Muscle layer of colon (tissue), 2 donors: Measurements from ENCODE around the gene ATP8B1.
A peak's percentile ranks its signal among the peaks of the same experiment; 100 is the strongest.

Source experiments
- H3K27ac ChIP-seq: one replicate; pipeline ENCODE4 v1.7.0; 2013; ENCODE audit warnings: low read depth, mild to moderate bottlenecking, low read length, moderate library complexity
- H3K27me3 ChIP-seq, 2 donors: one replicate each; pipeline ENCODE4 v1.7.0; 2013; ENCODE audit warnings: low read length in 2 of 2, mild to moderate bottlenecking in 2 of 2; ENCODE audit not compliant: insufficient read depth in 2 of 2, control insufficient read depth in 1 of 2
- H3K36me3 ChIP-seq: one replicate; pipeline ENCODE4 v1.7.0; 2013; ENCODE audit warnings: mild to moderate bottlenecking, low read length; ENCODE audit not compliant: insufficient read depth
- H3K4me1 ChIP-seq: one replicate; pipeline ENCODE4 v1.7.0; 2013; ENCODE audit warnings: mild to moderate bottlenecking, low read length; ENCODE audit not compliant: insufficient read depth
- H3K4me3 ChIP-seq, 2 donors: one replicate each; pipeline ENCODE4 v1.7.0; 2013; ENCODE audit warnings: low read length in 2 of 2, low read depth in 1 of 2, mild to moderate bottlenecking in 1 of 2, moderate library complexity in 1 of 2
- H3K9ac ChIP-seq: one replicate; pipeline ENCODE4 v1.7.0; 2013; ENCODE audit warnings: low read length
- H3K9me3 ChIP-seq: one replicate; pipeline ENCODE4 v1.7.0; 2013; ENCODE audit warnings: mild to moderate bottlenecking, low read length
- donor health status: abdominal sarcoma.
- donor health status: Adenocarcinoma of cecum.

The ATP8B1 gene

DNA sequence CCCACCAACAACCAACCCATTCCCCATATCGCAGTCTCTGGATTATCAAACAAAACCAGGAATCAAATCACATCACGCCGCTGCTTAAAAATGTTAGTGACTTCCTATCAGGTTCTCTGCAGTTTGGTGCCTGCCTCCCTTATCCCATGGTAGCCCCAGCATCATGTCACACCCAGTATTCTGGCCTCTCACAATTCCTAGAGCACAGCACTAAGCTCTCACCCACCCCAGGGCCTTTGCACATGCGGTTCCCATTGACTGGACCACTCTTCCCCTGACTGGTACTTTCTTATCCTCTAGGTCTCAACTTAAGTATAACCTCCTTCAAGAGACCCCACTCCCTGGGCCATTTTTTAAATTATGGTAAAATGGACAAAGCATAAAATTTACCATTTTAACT is 12.8 kb downstream of the ATP8B1 start:
- Histone ChIP-seq H3K4me1 (peaks cover 18% of the 10 kb centered on the region), H3K27me3 (no peaks in the 10 kb centered on the region), H3K9me3 (no peaks in the 10 kb centered on the region), H3K27ac (no peak overlapping the region), H3K9ac (no peak overlapping the region), H3K36me3 (no peaks in the 10 kb centered on the region), H3K4me3 (no peak overlapping the region)

DNA sequence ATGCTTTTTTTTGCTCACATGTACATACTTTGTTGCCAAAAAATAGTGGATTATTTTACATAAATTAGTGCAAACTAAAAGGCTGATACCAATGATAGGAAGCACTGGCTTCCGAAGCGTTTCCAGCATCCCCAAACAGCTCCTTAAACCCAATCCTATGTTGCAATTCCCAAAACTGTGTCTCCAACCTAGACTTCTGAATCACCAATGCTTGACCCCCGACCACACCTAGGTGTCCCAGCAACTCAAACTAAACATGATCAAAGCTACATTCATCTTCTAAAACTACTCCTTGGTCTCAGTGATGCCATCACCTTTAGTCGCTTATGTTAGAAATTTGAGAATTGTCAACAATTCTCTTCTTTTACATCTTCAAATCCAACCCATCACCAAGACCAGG is 13.4 kb downstream of the ATP8B1 start:
- no peaks in the 10 kb centered on the region for H3K27me3 ChIP-seq
- no peak overlapping the region for H3K9ac ChIP-seq
- H3K4me3 ChIP-seq: no peak overlapping the region
- no peaks in the 10 kb centered on the region for H3K36me3 ChIP-seq
- H3K4me1 ChIP-seq: peaks cover 18% of the 10 kb centered on the region
- no peaks in the 10 kb centered on the region for H3K9me3 ChIP-seq
- H3K27ac ChIP-seq: peak overlapping the region; percentile 7

DNA sequence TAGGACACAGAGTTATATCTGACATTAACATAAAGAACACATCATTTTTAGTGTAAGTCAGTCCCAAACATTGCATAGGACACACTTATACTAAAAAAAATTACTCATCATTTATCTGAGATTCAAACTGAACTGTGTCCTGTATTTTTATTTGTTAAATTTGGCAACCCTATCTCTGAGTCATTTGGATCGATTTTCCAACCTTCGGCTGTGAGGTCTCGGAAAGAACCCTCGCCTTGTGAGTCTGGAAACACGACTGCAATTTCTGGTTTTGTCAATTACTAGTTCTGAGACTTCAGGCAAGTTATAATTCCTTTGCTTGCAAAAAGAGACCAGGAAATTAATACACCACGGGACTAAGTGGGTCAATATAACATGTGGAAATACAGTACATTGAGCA is 14.0 kb downstream of the ATP8B1 start:
- peaks cover 21% of the 10 kb centered on the region for H3K4me1 ChIP-seq
- no peak overlapping the region for H3K9ac ChIP-seq
- no peaks in the 10 kb centered on the region for H3K9me3 ChIP-seq
- peak overlapping the region; percentile 7 for H3K27ac ChIP-seq
- no peaks in the 10 kb centered on the region for H3K27me3 ChIP-seq
- H3K4me3 ChIP-seq: no peak overlapping the region
- no peaks in the 10 kb centered on the region for H3K36me3 ChIP-seq

DNA sequence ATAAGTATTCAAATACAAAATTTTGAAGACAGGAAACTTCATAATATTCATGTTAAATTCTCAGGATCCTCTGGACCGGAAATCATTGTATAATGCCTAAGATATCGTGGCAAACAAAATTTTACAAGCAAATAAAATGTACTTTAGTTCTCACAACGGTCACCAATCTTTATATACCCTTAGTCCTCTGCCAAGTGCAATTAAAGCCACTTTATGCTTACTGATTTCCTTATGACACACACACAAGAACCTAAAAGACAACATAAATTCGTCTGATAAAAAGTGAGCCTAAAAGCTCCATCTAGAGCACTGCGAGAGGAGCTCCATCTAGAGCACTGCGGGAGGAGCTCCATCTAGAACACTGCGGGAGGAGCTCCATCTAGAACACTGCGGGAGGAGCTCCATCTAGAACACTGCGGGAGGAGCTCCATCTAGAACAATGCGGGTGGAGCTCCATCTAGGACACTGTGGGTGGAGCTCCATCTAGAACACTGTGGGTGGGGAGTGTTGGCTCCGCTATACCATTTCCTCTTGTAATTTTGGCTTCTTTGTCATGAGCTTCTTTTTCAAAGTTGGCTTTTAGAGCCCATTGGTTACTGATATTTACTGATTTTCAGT is 15.9 kb downstream of the ATP8B1 start:
- H3K4me3 ChIP-seq: no peak overlapping the region
- H3K36me3 ChIP-seq: no peaks in the 10 kb centered on the region
- H3K4me1 ChIP-seq: peaks cover 24% of the 10 kb centered on the region
- H3K9ac ChIP-seq: no peak overlapping the region
- no peaks in the 10 kb centered on the region for H3K9me3 ChIP-seq
- H3K27ac ChIP-seq: no peak overlapping the region
- no peaks in the 10 kb centered on the region for H3K27me3 ChIP-seq

DNA sequence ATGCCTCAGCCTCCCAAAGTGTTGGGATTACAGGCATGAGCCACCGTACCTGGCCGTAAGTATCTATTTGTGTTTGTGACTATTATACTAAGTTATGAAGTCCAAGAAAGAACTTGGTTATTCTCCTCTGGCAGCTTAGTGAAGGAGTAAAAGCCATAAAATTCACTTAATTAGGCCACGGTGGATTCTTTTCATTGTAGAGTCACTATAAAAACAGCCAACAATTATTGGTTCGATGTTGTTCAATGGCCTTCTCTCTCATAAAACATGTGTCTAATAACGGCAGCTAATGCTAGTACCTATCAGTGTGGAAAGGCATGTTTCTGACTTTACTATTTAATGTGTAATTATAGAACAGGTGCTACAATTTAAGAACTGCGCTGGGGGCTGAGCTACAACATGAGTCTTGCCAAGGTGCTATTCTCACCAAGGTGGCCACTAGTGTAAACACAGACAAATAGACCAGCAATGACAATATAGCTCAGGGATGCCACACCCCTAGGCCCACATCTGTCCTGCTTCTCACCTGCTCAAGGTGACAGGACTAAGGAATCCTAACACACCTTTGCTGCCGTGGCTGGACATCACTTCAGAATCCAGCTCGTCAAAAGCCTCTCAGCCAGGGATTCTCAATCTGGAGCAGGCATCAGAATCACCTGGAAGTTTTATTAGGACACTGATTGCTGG is 17.2 kb downstream of the ATP8B1 start:
- no peaks in the 10 kb centered on the region for H3K36me3 ChIP-seq
- no peak overlapping the region for H3K4me3 ChIP-seq
- no peaks in the 10 kb centered on the region for H3K9me3 ChIP-seq
- no peak overlapping the region for H3K9ac ChIP-seq
- H3K4me1 ChIP-seq: peaks cover 31% of the 10 kb centered on the region
- H3K27me3 ChIP-seq: no peaks in the 10 kb centered on the region
- H3K27ac ChIP-seq: no peak overlapping the region

DNA sequence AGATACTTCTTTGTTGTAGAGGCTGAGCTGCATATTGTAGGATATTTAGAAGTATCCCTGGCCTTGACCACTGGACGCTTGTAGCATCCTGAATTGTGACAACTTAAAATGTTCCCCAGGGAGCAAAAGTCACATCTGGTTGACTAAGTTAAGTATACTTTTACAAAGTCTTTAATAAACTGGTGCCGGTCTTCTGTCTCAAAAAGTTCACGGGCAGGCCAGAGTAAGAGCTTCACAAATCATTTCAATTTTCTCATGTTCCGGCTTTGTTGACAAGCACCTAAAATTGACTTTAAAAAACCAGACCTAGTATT is 18.4 kb downstream of the ATP8B1 start:
- Histone ChIP-seq H3K27me3 (no peaks in the 10 kb centered on the region), H3K4me3 (no peak overlapping the region), H3K4me1 (peaks cover 38% of the 10 kb centered on the region), H3K9ac (no peak overlapping the region), H3K36me3 (no peaks in the 10 kb centered on the region), H3K9me3 (no peaks in the 10 kb centered on the region), H3K27ac (no peak overlapping the region)

DNA sequence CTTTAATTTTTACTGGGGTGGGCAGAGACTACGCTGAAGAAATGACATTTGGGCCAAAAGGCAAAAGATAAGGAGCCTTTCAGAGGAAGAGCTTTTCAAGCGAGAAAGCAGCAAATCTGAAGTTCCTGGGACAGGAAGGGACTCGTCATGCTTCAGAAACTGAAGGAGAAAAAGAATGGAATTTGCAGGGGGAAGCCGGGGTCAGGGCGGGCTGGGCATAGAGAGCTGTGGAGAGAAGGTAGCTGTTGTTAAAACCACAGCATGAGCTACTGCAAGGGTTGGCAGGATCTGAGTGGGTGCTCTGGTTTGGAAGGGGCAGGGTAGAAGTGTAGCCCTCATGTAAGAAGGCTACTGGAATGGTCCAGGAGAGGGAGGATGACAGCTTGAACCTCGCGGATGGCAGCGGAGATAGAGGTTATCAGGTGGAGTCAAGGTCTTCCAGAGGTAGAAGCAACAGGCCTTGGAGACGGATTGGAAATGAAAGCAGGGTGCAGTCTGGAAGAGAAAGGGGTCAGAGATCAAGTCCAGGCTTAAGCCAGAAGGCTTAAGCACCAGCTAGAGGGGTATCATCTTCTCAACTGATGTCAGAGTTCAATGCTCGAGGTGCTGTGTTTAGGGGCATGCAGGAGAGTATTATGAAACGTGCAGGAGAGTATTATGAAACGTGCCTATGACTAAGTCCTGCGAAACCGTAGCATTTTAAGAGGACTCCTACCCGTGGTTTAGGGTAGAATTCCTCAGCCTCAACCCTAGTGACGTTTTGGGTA is 18.9 kb downstream of the ATP8B1 start:
- H3K9ac ChIP-seq: no peak overlapping the region
- H3K27ac ChIP-seq: no peak overlapping the region
- H3K4me1 ChIP-seq: peaks cover 33% of the 10 kb centered on the region
- H3K9me3 ChIP-seq: no peaks in the 10 kb centered on the region
- no peaks in the 10 kb centered on the region for H3K36me3 ChIP-seq
- no peak overlapping the region for H3K4me3 ChIP-seq
- H3K27me3 ChIP-seq: no peaks in the 10 kb centered on the region

DNA sequence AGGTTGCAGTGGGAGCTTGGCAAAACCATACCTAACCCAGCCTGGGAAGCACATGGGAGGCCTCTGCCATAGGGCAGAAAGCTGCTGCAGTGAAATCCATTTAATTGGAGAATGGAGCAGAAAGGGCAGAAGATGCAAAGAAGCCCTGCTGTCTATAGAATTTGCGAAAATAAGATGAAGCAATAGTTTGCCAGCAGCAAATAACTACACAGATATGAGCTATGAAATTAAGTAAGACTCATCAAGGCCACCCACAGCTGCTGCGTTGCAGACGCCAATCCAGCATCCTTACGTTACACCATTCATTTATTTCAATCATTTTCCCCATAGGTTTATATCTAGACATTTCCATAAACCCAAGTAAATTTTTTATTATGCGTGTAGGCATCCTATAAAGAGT is 21.1 kb downstream of the ATP8B1 start:
- Histone ChIP-seq H3K4me3 (no peak overlapping the region), H3K9me3 (no peaks in the 10 kb centered on the region), H3K27me3 (no peaks in the 10 kb centered on the region), H3K4me1 (peaks cover 26% of the 10 kb centered on the region), H3K27ac (no peak overlapping the region), H3K36me3 (no peaks in the 10 kb centered on the region), H3K9ac (no peak overlapping the region)

DNA sequence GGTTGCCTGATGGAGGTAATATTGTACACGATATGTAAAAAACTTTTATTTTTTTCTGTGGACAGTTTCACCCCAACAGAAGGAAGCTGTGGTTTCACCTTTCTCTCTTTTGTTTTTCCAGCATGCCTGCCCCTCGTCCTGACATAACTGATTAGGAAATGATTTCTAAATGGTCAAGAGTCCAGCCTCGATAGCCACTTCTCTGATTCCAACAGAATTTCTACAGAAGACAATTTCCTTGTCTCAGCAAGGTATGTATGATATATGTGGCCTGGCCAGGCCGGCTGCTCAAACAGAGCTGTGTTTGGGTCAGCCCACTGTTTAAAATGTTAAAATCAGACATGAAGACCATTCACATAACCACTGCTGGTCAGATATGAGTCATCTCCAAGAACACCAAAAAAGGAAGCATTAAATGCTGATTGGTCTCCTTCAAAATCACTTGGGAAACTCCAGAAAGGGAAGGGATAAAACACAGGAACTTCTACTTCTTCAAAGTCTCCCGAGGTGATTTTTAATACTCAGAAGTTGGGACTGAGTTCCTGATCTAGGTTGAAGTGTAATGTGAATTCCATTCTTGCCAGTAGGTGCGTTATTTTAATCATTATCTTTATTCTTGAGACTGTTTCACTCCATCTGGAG is 22.3 kb downstream of the ATP8B1 start:
- H3K4me1 ChIP-seq: peaks cover 28% of the 10 kb centered on the region
- no peak overlapping the region for H3K9ac ChIP-seq
- no peaks in the 10 kb centered on the region for H3K9me3 ChIP-seq
- peak overlapping the region; percentile 7 for H3K27ac ChIP-seq
- no peaks in the 10 kb centered on the region for H3K36me3 ChIP-seq
- H3K4me3 ChIP-seq: no peak overlapping the region
- H3K27me3 ChIP-seq: no peaks in the 10 kb centered on the region

DNA sequence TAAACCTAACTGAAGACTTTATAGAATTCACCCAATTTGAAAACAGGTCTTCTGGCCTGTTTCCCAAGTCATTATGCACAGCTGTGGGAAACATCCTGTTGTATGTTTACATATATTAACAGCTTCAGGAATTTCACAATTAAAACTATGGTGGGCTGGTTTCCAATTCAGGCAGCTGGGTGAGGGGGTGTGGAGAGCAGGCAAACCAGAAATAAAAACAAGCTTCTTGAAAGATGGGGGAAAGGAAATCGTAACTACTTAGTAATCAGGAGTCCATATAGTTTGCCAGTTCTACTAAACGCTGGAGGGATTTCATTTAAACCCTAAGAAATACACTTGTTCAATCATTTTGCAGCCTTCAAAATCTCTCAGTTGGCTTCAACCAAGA is 22.8 kb downstream of the ATP8B1 start:
- Histone ChIP-seq H3K4me1 (peaks cover 28% of the 10 kb centered on the region), H3K9me3 (no peaks in the 10 kb centered on the region), H3K9ac (no peak overlapping the region), H3K4me3 (no peak overlapping the region), H3K36me3 (no peaks in the 10 kb centered on the region), H3K27me3 (no peaks in the 10 kb centered on the region), H3K27ac (peak overlapping the region; percentile 7)

DNA sequence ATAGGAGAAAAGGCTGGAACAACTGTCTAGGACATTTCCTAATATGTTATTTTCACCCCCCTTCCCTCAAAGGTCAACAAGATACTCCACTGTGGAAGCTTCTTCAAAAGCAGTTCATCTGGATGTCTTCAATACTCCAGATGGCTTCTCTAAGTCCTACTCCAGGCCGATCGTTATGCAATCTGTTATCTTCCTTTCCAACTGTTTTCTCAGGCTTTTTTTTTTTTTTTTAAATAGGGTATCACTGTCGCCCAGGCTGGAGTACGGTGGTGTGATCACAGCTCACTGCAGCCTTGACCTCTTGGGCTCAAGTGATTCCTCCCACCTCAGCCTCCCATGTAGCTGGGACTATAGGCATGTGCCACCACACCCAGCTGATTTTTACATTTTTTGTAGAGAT is 26.3 kb downstream of the ATP8B1 start:
- H3K27me3 ChIP-seq: no peaks in the 10 kb centered on the region
- H3K4me3 ChIP-seq: no peak overlapping the region
- H3K9me3 ChIP-seq: no peaks in the 10 kb centered on the region
- H3K9ac ChIP-seq: no peak overlapping the region
- peaks cover 22% of the 10 kb centered on the region for H3K4me1 ChIP-seq
- H3K27ac ChIP-seq: no peak overlapping the region
- no peaks in the 10 kb centered on the region for H3K36me3 ChIP-seq
